GM19099 (cell line): ENCODE data around the gene MFN1.

ENCODE experiments used
- POLR2A ChIP-seq: IDR thresholded peaks from 3 replicates; pipeline ENCODE4 v1.6.1; 2011; ENCODE audit warnings: low read depth; ENCODE audit not compliant: insufficient read length; ENCODE audit errors: extremely low read depth

The MFN1 gene

GRCh38 chr3:179398574-179399231 lies 51.2 kb downstream of the MFN1 start:
- no peak for TF ChIP-seq POLR2A

GRCh38 chr3:179401561-179401960 lies 54.1 kb downstream of the MFN1 start:
- no peak for TF ChIP-seq POLR2A

GRCh38 chr3:179402963-179403362 lies 55.5 kb downstream of the MFN1 start:
- no peak for TF ChIP-seq POLR2A

GRCh38 chr3:179404307-179404706 lies 56.8 kb downstream of the MFN1 start:
- TF ChIP-seq POLR2A: no peak

GRCh38 chr3:179410331-179410730 lies 62.8 kb downstream of the MFN1 start:
- no peak for TF ChIP-seq POLR2A

GRCh38 chr3:179410999-179411398 lies 63.5 kb downstream of the MFN1 start:
- TF ChIP-seq POLR2A: no peak

- TF ChIP-seq POLR2A: no peak
These were observed 67.3 kb downstream of the MFN1 start for GRCh38 chr3:179414804-179415203.

GRCh38 chr3:179415377-179415776 lies 67.9 kb downstream of the MFN1 start:
- no peak for TF ChIP-seq POLR2A

- TF ChIP-seq POLR2A: no peak
These were observed 69.2 kb downstream of the MFN1 start for GRCh38 chr3:179416681-179417080.

GRCh38 chr3:179418610-179419009 lies 71.1 kb downstream of the MFN1 start:
- TF ChIP-seq POLR2A: no peak

- TF ChIP-seq POLR2A: no peak
These were observed 74.0 kb downstream of the MFN1 start for GRCh38 chr3:179421500-179421899.

GRCh38 chr3:179425075-179425474 lies 77.6 kb downstream of the MFN1 start:
- TF ChIP-seq POLR2A: no peak

GRCh38 chr3:179428876-179429548 lies 81.5 kb downstream of the MFN1 start:
- no peak for TF ChIP-seq POLR2A

- TF ChIP-seq POLR2A: no peak
These were observed 82.9 kb downstream of the MFN1 start for GRCh38 chr3:179430277-179430870.

GRCh38 chr3:179432021-179432420 lies 84.5 kb downstream of the MFN1 start:
- no peak for TF ChIP-seq POLR2A

GRCh38 chr3:179432451-179432850 lies 84.9 kb downstream of the MFN1 start:
- no peak for TF ChIP-seq POLR2A

- TF ChIP-seq POLR2A: no peak
These were observed 89.0 kb downstream of the MFN1 start for GRCh38 chr3:179436517-179436916.

- no peak for TF ChIP-seq POLR2A
These were observed 91.3 kb downstream of the MFN1 start for GRCh38 chr3:179438841-179439240.
